Activated CD8-positive, alpha-beta T cell treated with anti-CD3 and anti-CD28 coated beads for 36 hours (primary cell): ENCODE results near the gene CD99L2. TPM values are rescaled to one million over a fixed set of nuclear protein-coding genes. Genes with fewer than 3 reads are reported as not detected.

Source experiments
- ATAC-seq: fragments of 200-7000 bp; cut with Tn5 transposase; one replicate; pipeline ENCODE4 v1.10.0; 2021; ENCODE audit warnings: mild to moderate bottlenecking, moderate library complexity
- CTCF ChIA-PET: fragments of 350-600 bp; sonication (Branson Sonifier 250); formaldehyde crosslinking; loops from one replicate; lab custom pipeline; 2021; ENCODE audit warnings: antibody characterized with exemption; lab: Charles Lee
- POLR2A ChIA-PET: fragments of 350-600 bp; sonication (Branson Sonifier 250); formaldehyde crosslinking; loops from one replicate; lab custom pipeline; 2021; ENCODE audit warnings: antibody characterized with exemption; lab: Charles Lee
- DNase-seq: peaks from one replicate; pipeline ENCODE4 v3.0.0-alpha.2; 2020
- H3K27ac Mint-ChIP-seq: one replicate; pipeline ENCODE4 v1.8.0; 2021; ENCODE audit warnings: mild to moderate bottlenecking, mixed read lengths
- H3K27me3 Mint-ChIP-seq: one replicate; pipeline ENCODE4 v1.8.0; 2021; ENCODE audit warnings: mixed read lengths
- H3K36me3 Mint-ChIP-seq: one replicate; pipeline ENCODE4 v1.8.0; 2021; ENCODE audit warnings: low read depth, mixed read lengths
- H3K4me1 Mint-ChIP-seq: one replicate; pipeline ENCODE4 v1.8.0; 2021; ENCODE audit warnings: low read depth, mixed read lengths
- H3K4me3 Mint-ChIP-seq: one replicate; pipeline ENCODE4 v1.8.0; 2021; ENCODE audit warnings: mild to moderate bottlenecking, moderate library complexity, mixed read lengths
- H3K9me3 Mint-ChIP-seq: one replicate; pipeline ENCODE4 v1.8.0; 2021; ENCODE audit warnings: mixed read lengths
- CTCF ChIP-seq: fragments of 200-600 bp; IDR thresholded peaks from one replicate; pipeline ENCODE4 v1.8.0; 2022; ENCODE audit warnings: antibody characterized with exemption, mild to moderate bottlenecking
- intact Hi-C: fragments of 100-400 bp; cut with micrococcal nuclease; formaldehyde crosslinking; loops from one replicate; pipeline ENCODE4 v1.10.0; 2022
- total RNA-seq, 2 experiments: library from RNA; stranded (reverse); gene quantifications; one replicate each; pipeline ENCODE4 v1.2.3, GENCODE V29; 2021

The CD99L2 gene
- total RNA-seq, 2 experiments from 2014 or later, result 11.9 to 12.6 TPM

DNA sequence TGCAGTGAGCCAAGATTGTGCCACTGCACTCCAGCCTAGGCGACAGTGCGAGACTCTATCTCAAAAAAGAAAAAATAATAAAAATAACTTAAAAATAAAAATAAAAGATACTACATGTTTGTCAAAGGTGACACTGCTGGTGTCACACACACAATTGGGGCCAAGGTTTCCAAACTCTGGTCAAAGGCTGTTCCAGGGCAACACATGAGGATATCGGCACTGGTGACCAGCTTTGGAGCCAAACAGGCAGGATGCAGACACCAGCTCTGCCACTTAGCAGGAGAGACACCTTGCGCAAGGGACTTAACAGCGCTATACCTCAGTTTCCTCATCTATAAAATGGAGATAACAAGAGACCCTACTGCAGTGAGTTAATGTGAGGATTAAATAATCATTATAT, 52.3 kb downstream of the CD99L2 start:
- ChIA-PET CTCF (no interaction called here), POLR2A (no interaction called here)
- Mint-ChIP-seq H3K27me3 (no peaks in the 10 kb centered on the region), H3K4me1 (peaks cover 7% of the 10 kb centered on the region), H3K27ac (no peak overlapping the region), H3K4me3 (no peak overlapping the region), H3K9me3 (no peaks in the 10 kb centered on the region), H3K36me3 (no peaks in the 10 kb centered on the region)
- DNase-seq (no peak), ATAC-seq (no peak)
- intact Hi-C loops, result no loop called here
- TF ChIP-seq CTCF, result no peak

DNA sequence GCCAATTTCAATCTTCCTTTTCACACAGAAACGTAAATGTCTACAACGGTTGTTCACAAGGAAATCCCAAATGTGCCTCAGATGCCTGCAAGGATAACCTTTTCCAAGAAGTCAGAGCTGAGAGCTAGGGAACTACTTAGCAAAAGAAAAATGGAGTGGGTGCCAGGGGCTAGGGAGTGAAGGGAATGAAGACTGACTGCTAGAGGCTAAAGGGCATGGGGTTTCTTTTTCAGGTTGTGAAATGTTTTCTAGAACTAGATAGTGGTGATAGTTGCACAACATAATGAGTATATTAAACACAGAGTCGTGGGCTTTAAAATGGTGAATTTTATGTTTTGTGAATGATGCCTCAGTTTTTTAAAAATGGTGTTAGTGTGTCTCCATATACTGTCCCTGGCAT, 53.4 kb downstream of the CD99L2 start:
- ChIA-PET CTCF (no interaction called here), POLR2A (no interaction called here)
- no peaks in the 10 kb centered on the region for H3K9me3 Mint-ChIP-seq
- no peaks in the 10 kb centered on the region for H3K36me3 Mint-ChIP-seq
- no peak for DNase-seq
- no peak overlapping the region for H3K27ac Mint-ChIP-seq
- no peak for TF ChIP-seq CTCF
- H3K4me3 Mint-ChIP-seq, result no peak overlapping the region
- intact Hi-C loops, result no loop called here
- peaks cover 7% of the 10 kb centered on the region for H3K4me1 Mint-ChIP-seq
- no peaks in the 10 kb centered on the region for H3K27me3 Mint-ChIP-seq
- no peak for ATAC-seq

DNA sequence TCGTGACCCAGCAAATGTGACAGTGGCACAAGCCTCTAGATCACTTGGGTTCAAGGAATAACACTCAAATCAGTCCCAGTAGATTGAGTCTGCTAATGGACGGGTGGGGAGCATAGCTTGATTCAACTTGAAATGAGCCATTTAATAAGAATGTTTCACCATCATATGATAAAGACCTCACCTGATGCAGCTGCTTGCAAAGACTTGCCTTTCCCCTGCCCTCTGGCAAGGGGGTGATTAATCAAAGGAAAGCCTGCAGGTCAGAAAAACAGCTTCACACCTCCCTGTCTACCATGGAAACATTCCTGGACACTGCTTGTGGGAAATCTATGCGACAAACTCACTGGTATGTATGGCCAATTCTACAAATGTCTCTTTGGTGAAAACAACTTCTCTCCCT, 54.5 kb downstream of the CD99L2 start:
- ChIA-PET CTCF (no interaction called here), POLR2A (no interaction called here)
- ATAC-seq (no peak), DNase-seq (no peak)
- Mint-ChIP-seq H3K27ac (no peak overlapping the region), H3K9me3 (no peaks in the 10 kb centered on the region), H3K4me3 (no peak overlapping the region), H3K36me3 (no peaks in the 10 kb centered on the region), H3K27me3 (no peaks in the 10 kb centered on the region), H3K4me1 (peaks cover 5% of the 10 kb centered on the region)
- TF ChIP-seq CTCF, result no peak
- intact Hi-C loops, result no loop called here

DNA sequence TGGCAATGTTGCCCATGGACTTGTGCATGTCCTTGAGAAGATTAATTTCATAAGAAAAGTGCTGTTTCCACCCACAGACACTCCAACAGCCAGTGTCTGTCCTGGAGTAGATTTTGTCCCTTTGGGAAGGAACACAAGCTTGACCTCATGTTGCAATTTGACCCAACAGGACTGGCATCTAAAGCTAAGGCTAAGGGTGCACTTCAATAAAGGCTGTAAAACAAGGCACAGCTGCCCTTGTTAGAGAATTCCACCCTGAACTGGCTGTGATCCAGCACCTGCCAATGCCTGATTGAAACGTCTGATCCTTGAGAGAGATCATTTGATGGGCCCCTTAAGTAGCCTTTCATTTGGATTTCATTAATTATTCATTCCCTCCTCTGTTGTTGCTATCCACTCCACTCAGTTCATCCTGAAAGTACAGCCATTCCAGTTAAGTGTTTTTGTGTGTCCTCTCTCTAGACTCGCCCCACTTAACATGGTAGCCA, 56.2 kb downstream of the CD99L2 start:
- no peak for TF ChIP-seq CTCF
- Mint-ChIP-seq H3K36me3 (no peaks in the 10 kb centered on the region), H3K9me3 (no peaks in the 10 kb centered on the region), H3K4me3 (no peak overlapping the region), H3K4me1 (peaks cover 3% of the 10 kb centered on the region), H3K27ac (no peak overlapping the region), H3K27me3 (no peaks in the 10 kb centered on the region)
- ATAC-seq, result no peak
- ChIA-PET POLR2A (no interaction called here), CTCF (no interaction called here)
- no peak for DNase-seq
- intact Hi-C loops, result no loop called here

DNA sequence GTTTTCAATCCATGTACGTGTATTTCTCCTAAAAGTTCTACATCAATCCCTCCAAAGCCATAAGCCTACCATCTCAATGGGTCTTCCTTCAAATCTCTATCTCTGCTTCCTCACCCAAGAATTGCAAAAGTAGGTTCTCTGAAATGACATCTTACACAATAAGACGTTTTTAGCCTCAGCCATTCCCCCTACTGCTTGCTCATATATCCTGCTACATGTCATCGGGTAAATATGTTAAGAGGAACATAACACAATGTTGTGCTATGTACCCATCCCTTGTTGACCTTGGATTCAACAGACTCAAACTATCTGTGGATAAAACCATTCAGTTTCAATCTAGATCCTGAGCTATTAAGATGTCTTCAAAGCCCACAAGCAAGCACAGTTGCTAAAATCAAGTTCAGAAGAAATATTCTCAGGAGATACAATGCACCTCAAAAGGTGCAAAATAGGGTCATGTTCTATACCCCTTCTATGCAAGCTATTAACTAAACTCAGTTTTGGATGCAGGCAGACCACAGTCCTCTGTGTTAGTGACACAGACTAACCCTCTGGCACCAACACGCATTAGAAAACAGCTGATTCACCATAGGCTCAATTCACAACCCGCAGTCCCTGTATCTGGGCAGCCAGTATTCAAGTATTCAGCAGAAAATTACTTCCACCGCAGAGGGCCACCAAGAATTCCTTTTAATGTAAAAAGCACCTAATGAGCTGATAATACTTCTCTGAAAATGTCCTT, 56.8 kb downstream of the CD99L2 start:
- Mint-ChIP-seq H3K27me3 (no peaks in the 10 kb centered on the region), H3K4me3 (no peak overlapping the region), H3K36me3 (no peaks in the 10 kb centered on the region), H3K9me3 (no peaks in the 10 kb centered on the region), H3K4me1 (peaks cover 3% of the 10 kb centered on the region), H3K27ac (no peak overlapping the region)
- no peak for DNase-seq
- ChIA-PET CTCF (no interaction called here), POLR2A (no interaction called here)
- intact Hi-C loops, result no loop called here
- TF ChIP-seq CTCF, result no peak
- ATAC-seq, result no peak
